OCI-LY7 (cell line): ENCODE data around the gene COG2.

Experiments
- CTCF ChIP-seq: fragments of 200-600 bp; sonication (generic); conservative IDR thresholded peaks from 2 replicates; pipeline ENCODE4 v1.5.1; 2014; ENCODE audit warnings: mild to moderate bottlenecking, antibody characterized with exemption, low read length, moderate library complexity, mixed read lengths
- EZH2phosphoT487 ChIP-seq: fragments of 200-600 bp; sonication (generic); IDR thresholded peaks from 2 replicates; pipeline ENCODE4 v1.6.1; 2018; ENCODE audit warnings: low read depth, borderline replicate concordance, mild to moderate bottlenecking, mixed run types, antibody characterized with exemption, low read length, moderate library complexity, mixed read lengths

DNA sequence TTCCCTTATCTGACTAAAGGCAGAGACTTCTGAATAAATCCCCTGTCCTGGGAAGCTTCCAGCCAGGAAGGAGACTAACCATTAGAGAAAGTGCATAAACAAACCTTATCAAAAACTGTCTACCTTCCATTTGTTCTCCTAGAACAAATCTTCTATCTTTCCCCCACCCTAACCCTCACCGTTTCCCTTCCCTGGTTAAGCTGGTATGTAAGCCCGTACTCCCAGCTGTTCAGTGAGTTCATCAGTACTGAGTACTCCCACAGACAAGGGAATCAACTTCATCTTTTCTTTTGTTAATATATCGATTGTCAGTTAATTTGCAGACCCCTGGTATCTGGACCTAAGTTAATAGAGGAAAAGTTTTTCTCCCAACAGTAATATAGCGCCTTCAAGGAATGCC is 20.1 kb upstream of the COG2 start:
- TF ChIP-seq CTCF (no peak), EZH2phosphoT487 (no peak)
